Measurements from ENCODE around the gene APOC3.

Gene APOC3

GRCh38 chr11:116879800-116880625 lies 50.3 kb downstream of the APOC3 start:
- DNase-seq, result peak; percentile 80

- DNase-seq, result no peak
Measured at GRCh38 chr11:116881143-116881542, 51.4 kb downstream of the APOC3 start.

GRCh38 chr11:116882386-116882785 lies 52.7 kb downstream of the APOC3 start:
- no peak for DNase-seq

Measured in NCI-H69 (cell line).